BJ (cell line): Measurements from ENCODE around the gene PC. TPM values are rescaled to one million over a fixed set of nuclear protein-coding genes. Genes with fewer than 3 reads are reported as not detected.

Experiments
- CTCF ChIA-PET: fragments of 350-600 bp; formaldehyde crosslinking; extraction: SDS; loops from one replicate; lab custom pipeline; 2021; ENCODE audit warnings: antibody characterized with exemption, inconsistent platforms; lab: Yijun Ruan, JAX
- POLR2A ChIA-PET: fragments of 300-600 bp; sonication (Branson Sonifier 250); formaldehyde crosslinking; extraction: SDS; loops from one replicate; lab custom pipeline; 2021; ENCODE audit warnings: antibody characterized with exemption; lab: Charles Lee
- DNase-seq: peaks from one replicate; pipeline ENCODE4 v3.0.0-alpha.2; 2011; ENCODE audit warnings: low read depth
- H3K27me3 ChIP-seq: 2 replicates; pipeline ENCODE4 v1.6.0; 2011; ENCODE audit warnings: low read length; ENCODE audit not compliant: control insufficient read depth, insufficient read depth
- H3K36me3 ChIP-seq: 2 replicates; pipeline ENCODE4 v1.5.1; 2011; ENCODE audit warnings: low read length; ENCODE audit not compliant: control insufficient read depth, insufficient read depth
- H3K4me3 ChIP-seq: 2 replicates; pipeline ENCODE4 v1.5.1; 2011; ENCODE audit warnings: low read depth, mild to moderate bottlenecking, control low read depth, low read length
- CTCF ChIP-seq: IDR thresholded peaks from 2 replicates; pipeline ENCODE4 v1.5.1; 2011; ENCODE audit warnings: low read depth, mild to moderate bottlenecking, control low read depth, inconsistent platforms, low read length, moderate library complexity; ENCODE audit not compliant: insufficient read depth
- polyA plus RNA-seq: library from polyadenylated mRNA; depleted of rRNA; stranded (reverse); fragments of >200 nt; gene quantifications from 2 replicates; pipeline ENCODE4 v1.2.3, GENCODE V29; 2011

Gene PC
- polyA plus RNA-seq, 1 experiment: 14.3 TPM

- H3K4me3 ChIP-seq: no peak overlapping the region
- H3K27me3 ChIP-seq: no peaks in the 10 kb centered on the region
- POLR2A ChIA-PET: interaction anchor here (1.2 kb wide), 1 partner anchor 35 kb away, joined by 4 read pairs; no protein-coding TSS in a partner anchor
- CTCF ChIA-PET: interaction anchor here (1.5 kb wide), 1 partner anchor 18 kb away, joined by 3 read pairs; no protein-coding TSS in a partner anchor
- DNase-seq: no peak
- H3K36me3 ChIP-seq: no peaks in the 10 kb centered on the region
- TF ChIP-seq CTCF: no peak
Observed at GRCh38 chr11:66934950-66935779, 23.0 kb downstream of the PC start.

- Histone ChIP-seq H3K36me3 (no peaks in the 10 kb centered on the region), H3K4me3 (no peak overlapping the region), H3K27me3 (no peaks in the 10 kb centered on the region)
- TF ChIP-seq CTCF: no peak
- no peak for DNase-seq
- CTCF ChIA-PET: interaction anchor here (0.7 to 1.1 kb wide), 3 partner anchors 11 to 91 kb away, joined by 3 read pairs; no protein-coding TSS in a partner anchor
- POLR2A ChIA-PET: no interaction called here
Observed at GRCh38 chr11:66933531-66933930, 24.7 kb downstream of the PC start.

- ChIA-PET CTCF (no interaction called here), POLR2A (no interaction called here)
- no peak overlapping the region for H3K4me3 ChIP-seq
- H3K27me3 ChIP-seq: no peaks in the 10 kb centered on the region
- no peaks in the 10 kb centered on the region for H3K36me3 ChIP-seq
- no peak for DNase-seq
- no peak for TF ChIP-seq CTCF
Observed at GRCh38 chr11:66932543-66932942, 25.6 kb downstream of the PC start.

- CTCF ChIA-PET: no interaction called here
- POLR2A ChIA-PET: no interaction called here
- no peak for TF ChIP-seq CTCF
- no peaks in the 10 kb centered on the region for H3K36me3 ChIP-seq
- DNase-seq: no peak
- H3K27me3 ChIP-seq: no peaks in the 10 kb centered on the region
- no peak overlapping the region for H3K4me3 ChIP-seq
Observed at GRCh38 chr11:66929753-66930152, 28.4 kb downstream of the PC start.

- H3K27me3 ChIP-seq: no peaks in the 10 kb centered on the region
- no peak overlapping the region for H3K4me3 ChIP-seq
- H3K36me3 ChIP-seq: no peaks in the 10 kb centered on the region
- ChIA-PET CTCF (interaction anchor here (0.6 kb wide), 1 partner anchor 61 kb away, joined by 3 read pairs; no protein-coding TSS in a partner anchor), POLR2A (no interaction called here)
- TF ChIP-seq CTCF: no peak
- DNase-seq: no peak
Observed at GRCh38 chr11:66924272-66924671, 33.9 kb downstream of the PC start.
